ENCODE results near the gene SMARCD1. TPM values are rescaled to one million over a fixed set of nuclear protein-coding genes. Genes with fewer than 3 reads are reported as not detected.

Gene SMARCD1
- total RNA-seq, 1 experiment from 2014 or later, result 84.9 TPM

DNA sequence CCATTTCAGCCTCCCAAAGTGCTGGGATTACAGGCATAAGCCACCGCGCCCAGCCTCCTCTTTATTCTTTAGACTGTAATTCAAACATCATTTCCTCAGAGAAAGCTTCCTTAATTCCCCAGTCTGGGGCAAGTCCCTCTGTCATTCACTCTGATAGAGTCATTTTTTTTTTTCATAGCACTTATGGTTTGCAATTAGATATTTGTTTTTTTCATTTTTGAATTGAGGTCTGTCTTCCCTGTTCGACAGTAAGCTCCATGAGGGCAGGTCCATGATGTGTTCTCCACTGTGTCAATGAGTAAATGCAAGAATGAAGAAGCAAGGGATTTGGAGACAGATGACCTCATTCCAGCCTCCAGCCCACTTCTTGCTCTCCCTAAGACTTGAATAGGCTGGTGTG lies 15.6 kb upstream of the SMARCD1 start:
- ChIA-PET POLR2A (no interaction called here), CTCF (interaction anchor here (0.7 to 3.3 kb wide), 3 partner anchors 13 to 102 kb away, joined by 5 to 30 read pairs (median 6); no protein-coding TSS in a partner anchor)
- no peaks in the 10 kb centered on the region for H3K9me3 ChIP-seq (ENCODE audit: control insufficient read depth, insufficient read depth, low read depth, low read length)
- intact Hi-C loops (cut with micrococcal nuclease; ENCODE audit: unreplicated experiment), result no loop called here
- TF ChIP-seq TCF7L2 (IDR thresholded peaks at IDR 0.05; ENCODE audit: low read depth, low read length) (no peak), REST (IDR thresholded peaks at IDR 0.05; ENCODE audit: insufficient read depth in 1 of 2, low read depth in 2 of 2, low read length in 1 of 2) (no peak), CTCF (IDR thresholded peaks at IDR 0.05) (no peak), SIN3A (IDR thresholded peaks at IDR 0.05; ENCODE audit: borderline replicate concordance, insufficient read depth, low read depth, low read length) (no peak), POLR2AphosphoS5 (IDR thresholded peaks at IDR 0.05; ENCODE audit: low read depth, low read length) (no peak)
- ATAC-seq (no peak), DNase-seq (ENCODE audit: low read depth, low spot score) (no peak)
- H3K4me1 ChIP-seq (ENCODE audit: control insufficient read depth, insufficient read depth, low read length), result 0 out of 2 replicates have a peak, but pooled peaks cover 3% of the 10 kb centered on the region
- H3K36me3 ChIP-seq (ENCODE audit: control insufficient read depth, insufficient read depth, low read length), result no peaks in the 10 kb centered on the region
- H3K27ac ChIP-seq (ENCODE audit: low read length), result no peak overlapping the region
- in situ Hi-C loops (cut with HindIII; ENCODE audit: low pct_unique_long_range_greater_than_20kb, low sequenced_read_pairs), result no loop called here
- H3K4me3 ChIP-seq (ENCODE audit: low read depth in 2 of 2, low read length in 2 of 2), result no peak overlapping the region
- no TSS peak for BruUV-seq (replicated peaks)
- H3K27me3 ChIP-seq (ENCODE audit: control insufficient read depth, insufficient read depth, low read length), result no peaks in the 10 kb centered on the region

- Histone ChIP-seq H3K27me3 (ENCODE audit: control insufficient read depth, insufficient read depth, low read length) (no peaks in the 10 kb centered on the region), H3K27ac (ENCODE audit: low read length) (peak overlapping the region; percentile 18; the same call in 1 of the 2 replicates), H3K9me3 (ENCODE audit: control insufficient read depth, insufficient read depth, low read depth, low read length) (no peaks in the 10 kb centered on the region), H3K4me3 (ENCODE audit: low read depth in 2 of 2, low read length in 2 of 2) (no peak overlapping the region), H3K36me3 (ENCODE audit: control insufficient read depth, insufficient read depth, low read length) (no peaks in the 10 kb centered on the region), H3K4me1 (ENCODE audit: control insufficient read depth, insufficient read depth, low read length) (0 out of 2 replicates have a peak, but pooled peaks cover 3% of the 10 kb centered on the region)
- in situ Hi-C loops (cut with HindIII; ENCODE audit: low pct_unique_long_range_greater_than_20kb, low sequenced_read_pairs) (no loop called here), intact Hi-C loops (cut with micrococcal nuclease; ENCODE audit: unreplicated experiment) (loop anchor here (1.0 kb wide), 1 partner anchor 103 kb away; no protein-coding TSS in a partner anchor)
- TF ChIP-seq CTCF (IDR thresholded peaks at IDR 0.05), result peak; percentile 96
- TF ChIP-seq SIN3A (IDR thresholded peaks at IDR 0.05; ENCODE audit: borderline replicate concordance, insufficient read depth, low read depth, low read length), result no peak
- DNase-seq (ENCODE audit: low read depth, low spot score) (no peak), ATAC-seq (peak; percentile 83)
- ChIA-PET CTCF (interaction anchor here (0.5 to 3.3 kb wide), 15 partner anchors 12 to 737 kb away, joined by 3 to 30 read pairs (median 4); partner anchors contain the start of genes AQP6 and SMARCD1), POLR2A (interaction anchor here (0.6 to 0.7 kb wide), 2 partner anchors 549 to 665 kb away, joined by 4 to 7 read pairs; no protein-coding TSS in a partner anchor)
- no TSS peak for BruUV-seq (replicated peaks)
Measured at GRCh38 chr12:50070314-50071060, 14.7 kb upstream of the SMARCD1 start.

All from Panc1 (cell line).